HEK293 (cell line): ENCODE data around the gene STRIP1.

ENCODE experiments used
- HOXC10 ChIP-seq: sonication (generic); formaldehyde crosslinking; IDR thresholded peaks from 2 replicates; pipeline ENCODE4 v1.8.1; 2023; ENCODE audit warnings: mild to moderate bottlenecking, missing genetic modification reagents
- MZF1 ChIP-seq: fragments of 450-650 bp; formaldehyde crosslinking; IDR thresholded peaks from 2 replicates; pipeline ENCODE4 v1.5.1; 2017; ENCODE audit warnings: missing biosample characterization, missing genetic modification characterization, borderline replicate concordance
- ZBTB1 ChIP-seq: fragments of 450-650 bp; formaldehyde crosslinking; IDR thresholded peaks from 2 replicates; pipeline ENCODE4 v1.5.1; 2016; ENCODE audit warnings: missing biosample characterization, missing genetic modification characterization
- ZBTB20 ChIP-seq: fragments of 450-650 bp; formaldehyde crosslinking; IDR thresholded peaks from 2 replicates; pipeline ENCODE4 v1.5.1; 2016; ENCODE audit warnings: missing biosample characterization, missing genetic modification characterization
- ZBTB48 ChIP-seq: fragments of 450-650 bp; formaldehyde crosslinking; IDR thresholded peaks from 2 replicates; pipeline ENCODE4 v1.5.1; 2016; ENCODE audit warnings: missing biosample characterization, missing genetic modification characterization
- ZNF10 ChIP-seq: fragments of 450-650 bp; formaldehyde crosslinking; IDR thresholded peaks from 2 replicates; pipeline ENCODE4 v1.5.1; 2017; ENCODE audit warnings: missing biosample characterization, missing genetic modification characterization
- ZNF324 ChIP-seq: fragments of 450-650 bp; formaldehyde crosslinking; IDR thresholded peaks from 2 replicates; pipeline ENCODE4 v1.5.1; 2016; ENCODE audit warnings: missing biosample characterization, missing genetic modification characterization
- ZNF423 ChIP-seq: fragments of 450-650 bp; formaldehyde crosslinking; IDR thresholded peaks from 2 replicates; pipeline ENCODE4 v1.5.1; 2016; ENCODE audit warnings: missing biosample characterization, missing genetic modification characterization
- ZNF48 ChIP-seq: fragments of 450-650 bp; formaldehyde crosslinking; IDR thresholded peaks from 2 replicates; pipeline ENCODE4 v1.5.1; 2016; ENCODE audit warnings: missing biosample characterization, missing genetic modification characterization
- ZNF629 ChIP-seq: fragments of 450-650 bp; formaldehyde crosslinking; IDR thresholded peaks from 2 replicates; pipeline ENCODE4 v1.5.1; 2017; ENCODE audit warnings: missing biosample characterization, missing genetic modification characterization
- ZNF843 ChIP-seq: fragments of 450-650 bp; formaldehyde crosslinking; IDR thresholded peaks from 2 replicates; pipeline ENCODE4 v1.5.1; 2016; ENCODE audit warnings: missing biosample characterization, missing genetic modification characterization
- ZSCAN30 ChIP-seq: fragments of 450-650 bp; IDR thresholded peaks from 2 replicates; pipeline ENCODE4 v1.5.1; 2018; ENCODE audit warnings: missing biosample characterization, mild to moderate bottlenecking, missing genetic modification characterization, moderate library complexity
- TF ChIP-seq, protein P1 (sequence below): fragments of 450-650 bp; formaldehyde crosslinking; optimal IDR thresholded peaks from 2 replicates; pipeline ENCODE3; 2016; ENCODE audit warnings: missing biosample characterization, mild to moderate bottlenecking, missing genetic modification characterization
- TF ChIP-seq, protein P2 (sequence below): fragments of 450-650 bp; formaldehyde crosslinking; IDR thresholded peaks from 2 replicates; pipeline ENCODE4 v1.5.1; 2016; ENCODE audit warnings: missing biosample characterization, missing genetic modification characterization, borderline replicate concordance
- TF ChIP-seq, protein P3 (sequence below): fragments of 450-650 bp; formaldehyde crosslinking; IDR thresholded peaks from 2 replicates; pipeline ENCODE4 v1.5.0; 2017; ENCODE audit warnings: missing biosample characterization, missing genetic modification characterization, borderline replicate concordance
- TF ChIP-seq, protein P4 (sequence below): fragments of 450-650 bp; formaldehyde crosslinking; IDR thresholded peaks from 2 replicates; pipeline ENCODE4 v1.5.1; 2016; ENCODE audit warnings: missing biosample characterization, missing genetic modification characterization
- TF ChIP-seq, protein P5 (sequence below): fragments of 450-650 bp; formaldehyde crosslinking; IDR thresholded peaks from 2 replicates; pipeline ENCODE4 v1.5.1; 2016; ENCODE audit warnings: missing biosample characterization, missing genetic modification characterization
- TF ChIP-seq, protein P6 (sequence below): fragments of 450-650 bp; formaldehyde crosslinking; IDR thresholded peaks from 2 replicates; pipeline ENCODE4 v1.5.1; 2016; ENCODE audit warnings: missing biosample characterization, missing genetic modification characterization
- TF ChIP-seq, protein P7 (sequence below): fragments of 450-650 bp; formaldehyde crosslinking; IDR thresholded peaks from 2 replicates; pipeline ENCODE4 v1.5.1; 2016; ENCODE audit warnings: missing biosample characterization, missing genetic modification characterization
- TF ChIP-seq, protein P8 (sequence below): fragments of 450-650 bp; formaldehyde crosslinking; IDR thresholded peaks from 2 replicates; pipeline ENCODE4 v1.5.1; 2017; ENCODE audit warnings: missing biosample characterization, missing genetic modification characterization

Gene STRIP1

DNA sequence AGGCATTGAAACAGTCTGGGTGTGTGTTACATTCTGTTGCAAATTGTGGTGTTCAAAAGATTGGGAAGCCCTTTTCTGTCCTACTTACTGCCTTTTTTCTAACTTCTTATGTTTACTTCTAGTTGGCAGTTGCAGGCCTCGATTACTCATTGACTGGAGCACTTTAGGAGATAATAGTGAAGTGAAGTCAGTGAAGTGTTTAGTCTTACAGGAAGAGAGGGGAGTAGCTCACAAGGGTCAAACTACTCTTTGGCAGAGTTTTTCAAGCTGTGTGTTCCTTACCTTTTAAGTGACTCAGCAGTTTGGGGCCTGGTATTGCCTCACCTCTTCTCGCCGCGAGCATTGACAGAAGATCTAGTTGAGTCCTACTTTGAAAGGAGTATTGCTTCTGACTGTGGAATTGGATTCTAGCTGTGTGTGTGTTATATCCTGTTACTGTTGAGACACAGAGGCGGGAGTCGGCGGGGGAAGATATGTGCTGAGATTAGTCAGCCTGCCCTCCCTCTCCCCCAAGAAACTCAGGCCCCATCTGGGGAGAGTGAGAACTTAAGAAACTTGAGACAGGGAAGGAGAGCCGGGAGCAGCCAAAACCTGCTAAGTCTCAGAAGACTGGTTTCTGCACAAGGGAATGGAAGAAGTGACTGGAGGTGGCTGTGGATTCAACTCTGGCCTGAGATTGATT, 30.5 kb upstream of the STRIP1 start (continued):
- TF ChIP-seq, protein P1, sequence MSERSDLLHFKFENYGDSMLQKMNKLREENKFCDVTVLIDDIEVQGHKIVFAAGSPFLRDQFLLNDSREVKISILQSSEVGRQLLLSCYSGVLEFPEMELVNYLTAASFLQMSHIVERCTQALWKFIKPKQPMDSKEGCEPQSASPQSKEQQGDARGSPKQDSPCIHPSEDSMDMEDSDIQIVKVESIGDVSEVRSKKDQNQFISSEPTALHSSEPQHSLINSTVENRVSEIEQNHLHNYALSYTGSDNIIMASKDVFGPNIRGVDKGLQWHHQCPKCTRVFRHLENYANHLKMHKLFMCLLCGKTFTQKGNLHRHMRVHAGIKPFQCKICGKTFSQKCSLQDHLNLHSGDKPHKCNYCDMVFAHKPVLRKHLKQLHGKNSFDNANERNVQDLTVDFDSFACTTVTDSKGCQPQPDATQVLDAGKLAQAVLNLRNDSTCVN (tag by site-specific recombination), result no peak
- TF ChIP-seq ZBTB48 (0 out of 2 replicates have a peak, but pooled peaks have one; percentile 39), MZF1 (tag by site-specific recombination) (peak; percentile 77), ZNF629 (peak; percentile 88), ZBTB1 (tag by site-specific recombination) (no peak), ZNF843 (tag by site-specific recombination) (peak; percentile 56), ZNF423 (no peak), ZNF48 (tag by site-specific recombination) (no peak), ZNF10 (0 out of 2 replicates have a peak, but pooled peaks have one; percentile 29), ZNF324 (tag by site-specific recombination) (0 out of 2 replicates have a peak, but pooled peaks have one; percentile 31), ZSCAN30 (tag by site-specific recombination) (peak; percentile 59; the same call in 1 of the 2 replicates), ZBTB20 (tag by site-specific recombination) (peak; percentile 50; the same call in 1 of the 2 replicates), HOXC10 (CRISPR knock-in tag) (no peak)
- TF ChIP-seq, protein P2, sequence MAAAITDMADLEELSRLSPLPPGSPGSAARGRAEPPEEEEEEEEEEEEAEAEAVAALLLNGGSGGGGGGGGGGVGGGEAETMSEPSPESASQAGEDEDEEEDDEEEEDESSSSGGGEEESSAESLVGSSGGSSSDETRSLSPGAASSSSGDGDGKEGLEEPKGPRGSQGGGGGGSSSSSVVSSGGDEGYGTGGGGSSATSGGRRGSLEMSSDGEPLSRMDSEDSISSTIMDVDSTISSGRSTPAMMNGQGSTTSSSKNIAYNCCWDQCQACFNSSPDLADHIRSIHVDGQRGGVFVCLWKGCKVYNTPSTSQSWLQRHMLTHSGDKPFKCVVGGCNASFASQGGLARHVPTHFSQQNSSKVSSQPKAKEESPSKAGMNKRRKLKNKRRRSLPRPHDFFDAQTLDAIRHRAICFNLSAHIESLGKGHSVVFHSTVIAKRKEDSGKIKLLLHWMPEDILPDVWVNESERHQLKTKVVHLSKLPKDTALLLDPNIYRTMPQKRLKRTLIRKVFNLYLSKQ (tag by site-specific recombination), result no peak
- TF ChIP-seq, protein P3, sequence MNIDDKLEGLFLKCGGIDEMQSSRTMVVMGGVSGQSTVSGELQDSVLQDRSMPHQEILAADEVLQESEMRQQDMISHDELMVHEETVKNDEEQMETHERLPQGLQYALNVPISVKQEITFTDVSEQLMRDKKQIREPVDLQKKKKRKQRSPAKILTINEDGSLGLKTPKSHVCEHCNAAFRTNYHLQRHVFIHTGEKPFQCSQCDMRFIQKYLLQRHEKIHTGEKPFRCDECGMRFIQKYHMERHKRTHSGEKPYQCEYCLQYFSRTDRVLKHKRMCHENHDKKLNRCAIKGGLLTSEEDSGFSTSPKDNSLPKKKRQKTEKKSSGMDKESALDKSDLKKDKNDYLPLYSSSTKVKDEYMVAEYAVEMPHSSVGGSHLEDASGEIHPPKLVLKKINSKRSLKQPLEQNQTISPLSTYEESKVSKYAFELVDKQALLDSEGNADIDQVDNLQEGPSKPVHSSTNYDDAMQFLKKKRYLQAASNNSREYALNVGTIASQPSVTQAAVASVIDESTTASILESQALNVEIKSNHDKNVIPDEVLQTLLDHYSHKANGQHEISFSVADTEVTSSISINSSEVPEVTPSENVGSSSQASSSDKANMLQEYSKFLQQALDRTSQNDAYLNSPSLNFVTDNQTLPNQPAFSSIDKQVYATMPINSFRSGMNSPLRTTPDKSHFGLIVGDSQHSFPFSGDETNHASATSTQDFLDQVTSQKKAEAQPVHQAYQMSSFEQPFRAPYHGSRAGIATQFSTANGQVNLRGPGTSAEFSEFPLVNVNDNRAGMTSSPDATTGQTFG (tag by site-specific recombination), result no peak
- TF ChIP-seq, protein P4, sequence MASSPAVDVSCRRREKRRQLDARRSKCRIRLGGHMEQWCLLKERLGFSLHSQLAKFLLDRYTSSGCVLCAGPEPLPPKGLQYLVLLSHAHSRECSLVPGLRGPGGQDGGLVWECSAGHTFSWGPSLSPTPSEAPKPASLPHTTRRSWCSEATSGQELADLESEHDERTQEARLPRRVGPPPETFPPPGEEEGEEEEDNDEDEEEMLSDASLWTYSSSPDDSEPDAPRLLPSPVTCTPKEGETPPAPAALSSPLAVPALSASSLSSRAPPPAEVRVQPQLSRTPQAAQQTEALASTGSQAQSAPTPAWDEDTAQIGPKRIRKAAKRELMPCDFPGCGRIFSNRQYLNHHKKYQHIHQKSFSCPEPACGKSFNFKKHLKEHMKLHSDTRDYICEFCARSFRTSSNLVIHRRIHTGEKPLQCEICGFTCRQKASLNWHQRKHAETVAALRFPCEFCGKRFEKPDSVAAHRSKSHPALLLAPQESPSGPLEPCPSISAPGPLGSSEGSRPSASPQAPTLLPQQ (tag by site-specific recombination), result peak; percentile 81; the same call in 1 of the 2 replicates
- TF ChIP-seq, protein P5, sequence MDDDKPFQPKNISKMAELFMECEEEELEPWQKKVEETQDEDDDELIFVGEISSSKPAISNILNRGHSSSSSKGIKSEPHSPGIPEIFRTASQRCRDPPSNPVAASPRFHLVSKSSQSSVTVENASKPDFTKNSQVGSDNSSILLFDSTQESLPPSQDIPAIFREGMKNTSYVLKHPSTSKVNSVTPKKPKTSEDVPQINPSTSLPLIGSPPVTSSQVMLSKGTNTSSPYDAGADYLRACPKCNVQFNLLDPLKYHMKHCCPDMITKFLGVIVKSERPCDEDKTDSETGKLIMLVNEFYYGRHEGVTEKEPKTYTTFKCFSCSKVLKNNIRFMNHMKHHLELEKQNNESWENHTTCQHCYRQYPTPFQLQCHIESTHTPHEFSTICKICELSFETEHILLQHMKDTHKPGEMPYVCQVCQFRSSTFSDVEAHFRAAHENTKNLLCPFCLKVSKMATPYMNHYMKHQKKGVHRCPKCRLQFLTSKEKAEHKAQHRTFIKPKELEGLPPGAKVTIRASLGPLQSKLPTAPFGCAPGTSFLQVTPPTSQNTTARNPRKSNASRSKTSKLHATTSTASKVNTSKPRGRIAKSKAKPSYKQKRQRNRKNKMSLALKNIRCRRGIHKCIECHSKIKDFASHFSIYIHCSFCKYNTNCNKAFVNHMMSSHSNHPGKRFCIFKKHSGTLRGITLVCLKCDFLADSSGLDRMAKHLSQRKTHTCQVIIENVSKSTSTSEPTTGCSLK (tag by site-specific recombination), result no peak
- TF ChIP-seq, protein P6, sequence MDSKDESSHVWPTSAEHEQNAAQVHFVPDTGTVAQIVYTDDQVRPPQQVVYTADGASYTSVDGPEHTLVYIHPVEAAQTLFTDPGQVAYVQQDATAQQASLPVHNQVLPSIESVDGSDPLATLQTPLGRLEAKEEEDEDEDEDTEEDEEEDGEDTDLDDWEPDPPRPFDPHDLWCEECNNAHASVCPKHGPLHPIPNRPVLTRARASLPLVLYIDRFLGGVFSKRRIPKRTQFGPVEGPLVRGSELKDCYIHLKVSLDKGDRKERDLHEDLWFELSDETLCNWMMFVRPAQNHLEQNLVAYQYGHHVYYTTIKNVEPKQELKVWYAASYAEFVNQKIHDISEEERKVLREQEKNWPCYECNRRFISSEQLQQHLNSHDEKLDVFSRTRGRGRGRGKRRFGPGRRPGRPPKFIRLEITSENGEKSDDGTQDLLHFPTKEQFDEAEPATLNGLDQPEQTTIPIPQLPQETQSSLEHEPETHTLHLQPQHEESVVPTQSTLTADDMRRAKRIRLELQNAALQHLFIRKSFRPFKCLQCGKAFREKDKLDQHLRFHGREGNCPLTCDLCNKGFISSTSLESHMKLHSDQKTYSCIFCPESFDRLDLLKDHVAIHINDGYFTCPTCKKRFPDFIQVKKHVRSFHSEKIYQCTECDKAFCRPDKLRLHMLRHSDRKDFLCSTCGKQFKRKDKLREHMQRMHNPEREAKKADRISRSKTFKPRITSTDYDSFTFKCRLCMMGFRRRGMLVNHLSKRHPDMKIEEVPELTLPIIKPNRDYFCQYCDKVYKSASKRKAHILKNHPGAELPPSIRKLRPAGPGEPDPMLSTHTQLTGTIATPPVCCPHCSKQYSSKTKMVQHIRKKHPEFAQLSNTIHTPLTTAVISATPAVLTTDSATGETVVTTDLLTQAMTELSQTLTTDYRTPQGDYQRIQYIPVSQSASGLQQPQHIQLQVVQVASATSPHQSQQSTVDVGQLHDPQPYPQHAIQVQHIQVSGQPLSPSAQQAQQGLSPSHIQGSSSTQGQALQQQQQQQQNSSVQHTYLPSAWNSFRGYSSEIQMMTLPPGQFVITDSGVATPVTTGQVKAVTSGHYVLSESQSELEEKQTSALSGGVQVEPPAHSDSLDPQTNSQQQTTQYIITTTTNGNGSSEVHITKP (tag by site-specific recombination), result peak; percentile 82
- TF ChIP-seq, protein P7, sequence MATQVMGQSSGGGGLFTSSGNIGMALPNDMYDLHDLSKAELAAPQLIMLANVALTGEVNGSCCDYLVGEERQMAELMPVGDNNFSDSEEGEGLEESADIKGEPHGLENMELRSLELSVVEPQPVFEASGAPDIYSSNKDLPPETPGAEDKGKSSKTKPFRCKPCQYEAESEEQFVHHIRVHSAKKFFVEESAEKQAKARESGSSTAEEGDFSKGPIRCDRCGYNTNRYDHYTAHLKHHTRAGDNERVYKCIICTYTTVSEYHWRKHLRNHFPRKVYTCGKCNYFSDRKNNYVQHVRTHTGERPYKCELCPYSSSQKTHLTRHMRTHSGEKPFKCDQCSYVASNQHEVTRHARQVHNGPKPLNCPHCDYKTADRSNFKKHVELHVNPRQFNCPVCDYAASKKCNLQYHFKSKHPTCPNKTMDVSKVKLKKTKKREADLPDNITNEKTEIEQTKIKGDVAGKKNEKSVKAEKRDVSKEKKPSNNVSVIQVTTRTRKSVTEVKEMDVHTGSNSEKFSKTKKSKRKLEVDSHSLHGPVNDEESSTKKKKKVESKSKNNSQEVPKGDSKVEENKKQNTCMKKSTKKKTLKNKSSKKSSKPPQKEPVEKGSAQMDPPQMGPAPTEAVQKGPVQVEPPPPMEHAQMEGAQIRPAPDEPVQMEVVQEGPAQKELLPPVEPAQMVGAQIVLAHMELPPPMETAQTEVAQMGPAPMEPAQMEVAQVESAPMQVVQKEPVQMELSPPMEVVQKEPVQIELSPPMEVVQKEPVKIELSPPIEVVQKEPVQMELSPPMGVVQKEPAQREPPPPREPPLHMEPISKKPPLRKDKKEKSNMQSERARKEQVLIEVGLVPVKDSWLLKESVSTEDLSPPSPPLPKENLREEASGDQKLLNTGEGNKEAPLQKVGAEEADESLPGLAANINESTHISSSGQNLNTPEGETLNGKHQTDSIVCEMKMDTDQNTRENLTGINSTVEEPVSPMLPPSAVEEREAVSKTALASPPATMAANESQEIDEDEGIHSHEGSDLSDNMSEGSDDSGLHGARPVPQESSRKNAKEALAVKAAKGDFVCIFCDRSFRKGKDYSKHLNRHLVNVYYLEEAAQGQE (tag by site-specific recombination), result no peak
- TF ChIP-seq, protein P8, sequence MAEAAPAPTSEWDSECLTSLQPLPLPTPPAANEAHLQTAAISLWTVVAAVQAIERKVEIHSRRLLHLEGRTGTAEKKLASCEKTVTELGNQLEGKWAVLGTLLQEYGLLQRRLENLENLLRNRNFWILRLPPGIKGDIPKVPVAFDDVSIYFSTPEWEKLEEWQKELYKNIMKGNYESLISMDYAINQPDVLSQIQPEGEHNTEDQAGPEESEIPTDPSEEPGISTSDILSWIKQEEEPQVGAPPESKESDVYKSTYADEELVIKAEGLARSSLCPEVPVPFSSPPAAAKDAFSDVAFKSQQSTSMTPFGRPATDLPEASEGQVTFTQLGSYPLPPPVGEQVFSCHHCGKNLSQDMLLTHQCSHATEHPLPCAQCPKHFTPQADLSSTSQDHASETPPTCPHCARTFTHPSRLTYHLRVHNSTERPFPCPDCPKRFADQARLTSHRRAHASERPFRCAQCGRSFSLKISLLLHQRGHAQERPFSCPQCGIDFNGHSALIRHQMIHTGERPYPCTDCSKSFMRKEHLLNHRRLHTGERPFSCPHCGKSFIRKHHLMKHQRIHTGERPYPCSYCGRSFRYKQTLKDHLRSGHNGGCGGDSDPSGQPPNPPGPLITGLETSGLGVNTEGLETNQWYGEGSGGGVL (tag by site-specific recombination), result peak; percentile 96
